Stimulated activated CD8-positive, alpha-beta memory T cell treated with anti-CD3 and anti-CD28 coated beads, Interleukin-2, amount 100 ng/mL, for 1 hour (primary cell): Measurements from ENCODE around the gene LEF1.

Experiments
- DNase-seq, 2 donors: peaks; one replicate each; pipeline ENCODE4 v3.0.0-alpha.2; 2020; ENCODE audit warnings: low read depth in 2 of 2

Gene LEF1

GRCh38 chr4:108175966-108176365 lies 7.2 kb upstream of the LEF1 start:
- DNase-seq: no peak

- DNase-seq: no peak
Measured at GRCh38 chr4:108174856-108175255, 6.1 kb upstream of the LEF1 start.

GRCh38 chr4:108173599-108174057 lies 4.9 kb upstream of the LEF1 start:
- no peak for DNase-seq

- peak in 1 of 2 donors; percentile 49 for DNase-seq
Measured at GRCh38 chr4:108172753-108173598, 4.2 kb upstream of the LEF1 start.

- DNase-seq: no peak
Measured at GRCh38 chr4:108172231-108172752, 3.6 kb upstream of the LEF1 start.

GRCh38 chr4:108171339-108172230 lies 2.9 kb upstream of the LEF1 start:
- peak in 1 of 2 donors; percentile 31 for DNase-seq

- no peak for DNase-seq
Measured at GRCh38 chr4:108170631-108171338, 2.1 kb upstream of the LEF1 start.

- DNase-seq: no peak
Measured at GRCh38 chr4:108169664-108170063, 932 bp upstream of the LEF1 start.

GRCh38 chr4:108168160-108168670 lies 517 bp downstream of the LEF1 start:
- no peak for DNase-seq

GRCh38 chr4:108166441-108167315 lies 2.1 kb downstream of the LEF1 start:
- peak in 1 of 2 donors; percentile 27 for DNase-seq

GRCh38 chr4:108166038-108166437 lies 2.7 kb downstream of the LEF1 start:
- no peak for DNase-seq

GRCh38 chr4:108165586-108165985 lies 3.1 kb downstream of the LEF1 start:
- DNase-seq: no peak

GRCh38 chr4:108163351-108163750 lies 5.4 kb downstream of the LEF1 start:
- DNase-seq: no peak

GRCh38 chr4:108160741-108161352 lies 7.9 kb downstream of the LEF1 start:
- DNase-seq: no peak

- DNase-seq: no peak
Measured at GRCh38 chr4:108159845-108160244, 8.9 kb downstream of the LEF1 start.

GRCh38 chr4:108157655-108158054 lies 11.1 kb downstream of the LEF1 start:
- no peak for DNase-seq

GRCh38 chr4:108156391-108156790 lies 12.3 kb downstream of the LEF1 start:
- no peak for DNase-seq

- DNase-seq: no peak
Measured at GRCh38 chr4:108155373-108155772, 13.4 kb downstream of the LEF1 start.

- no peak for DNase-seq
Measured at GRCh38 chr4:108152980-108153379, 15.8 kb downstream of the LEF1 start.
